Keratinocyte (primary cell): ENCODE data around the gene LRIT3. TPM values are rescaled to one million over a fixed set of nuclear protein-coding genes. Genes with fewer than 3 reads are reported as not detected.

Experiments
- DNase-seq: peaks from one replicate; pipeline ENCODE4 v3.0.0-alpha.2; 2011; ENCODE audit warnings: low read depth, missing footprints, low spot score
- FAIRE-seq: peaks from 2 replicates; lab custom pipeline; 2011; peaks lifted over from hg19 to GRCh38; lab: Jason Lieb, UNC
- H2AFZ ChIP-seq: 2 replicates; pipeline ENCODE4 v1.6.0; 2012; ENCODE audit warnings: low read length, control low read depth, inconsistent platforms; ENCODE audit not compliant: control insufficient read depth
- H3K27ac ChIP-seq: 2 replicates; pipeline ENCODE4 v1.5.1; 2011; ENCODE audit warnings: low read length; ENCODE audit not compliant: control insufficient read depth, insufficient read depth
- H3K27me3 ChIP-seq: 3 replicates; pipeline ENCODE4 v1.6.0; 2011; ENCODE audit warnings: low read length; ENCODE audit not compliant: control insufficient read depth, insufficient read depth; ENCODE audit errors: extremely low read depth
- H3K36me3 ChIP-seq, 2 experiments: 2 replicates in 1 of 2; 3 replicates in 1 of 2; pipeline ENCODE4 v1.5.1; 2011; ENCODE audit warnings: low read length in 2 of 2, mild to moderate bottlenecking in 1 of 2; ENCODE audit not compliant: control insufficient read depth in 2 of 2, insufficient read depth in 2 of 2; ENCODE audit errors: extremely low read depth in 1 of 2
- H3K4me1 ChIP-seq: 3 replicates; pipeline ENCODE4 v1.5.1; 2011; ENCODE audit warnings: low read length; ENCODE audit not compliant: control insufficient read depth, insufficient read depth; ENCODE audit errors: extremely low read depth
- H3K4me2 ChIP-seq: 3 replicates; pipeline ENCODE4 v1.6.0; 2011; ENCODE audit warnings: low read depth, low read length; ENCODE audit not compliant: control insufficient read depth, insufficient read depth; ENCODE audit errors: extremely low read depth
- H3K4me3 ChIP-seq, 3 experiments: fragments of 200-600 bp in 1 of 3; sonication (generic) in 1 of 3; 2 replicates in 2 of 3; 3 replicates in 1 of 3; pipeline ENCODE4 v1.5.1; 2011 to 2016; ENCODE audit warnings: low read length in 3 of 3, mild to moderate bottlenecking in 3 of 3, control low read depth in 2 of 3, inconsistent platforms in 1 of 3, low read depth in 1 of 3, mixed read lengths in 1 of 3, mixed run types in 1 of 3, moderate library complexity in 1 of 3; ENCODE audit not compliant: control insufficient read depth in 2 of 3, insufficient read depth in 2 of 3; ENCODE audit errors: extremely low read depth in 1 of 3
- H3K79me2 ChIP-seq: 2 replicates; pipeline ENCODE4 v1.6.0; 2012; ENCODE audit warnings: low read length; ENCODE audit not compliant: control insufficient read depth, insufficient read depth
- H3K9ac ChIP-seq: 3 replicates; pipeline ENCODE4 v1.6.0; 2011; ENCODE audit warnings: low read length; ENCODE audit not compliant: control insufficient read depth, insufficient read depth; ENCODE audit errors: extremely low read depth
- H3K9me1 ChIP-seq: 3 replicates; pipeline ENCODE4 v1.6.0; 2011; ENCODE audit warnings: low read length; ENCODE audit not compliant: control insufficient read depth, insufficient read depth; ENCODE audit errors: extremely low read depth
- H3K9me3 ChIP-seq: 2 replicates; pipeline ENCODE4 v1.5.1; 2012; ENCODE audit warnings: low read depth, low read length; ENCODE audit not compliant: control insufficient read depth
- H4K20me1 ChIP-seq: 3 replicates; pipeline ENCODE4 v1.6.0; 2011; ENCODE audit warnings: low read length; ENCODE audit not compliant: control insufficient read depth, insufficient read depth; ENCODE audit errors: extremely low read depth
- EZH2 ChIP-seq: IDR thresholded peaks from one replicate; pipeline ENCODE4 v1.6.1; 2012; ENCODE audit warnings: inconsistent platforms, mild to moderate bottlenecking, low read length, moderate library complexity
- dilution Hi-C: fragments of 300-500 bp; cut with MboI; formaldehyde crosslinking; loops from one replicate; pipeline ENCODE4 v1.7.0; 2020; ENCODE audit warnings: low sequenced_read_pairs; ENCODE audit not compliant: extremely low pct_ligation_motif_present
- polyA plus RNA-seq, 5 experiments: library from polyadenylated mRNA; depleted of rRNA in 3 of 5; stranded (reverse) in 3 of 5; stranded (forward) in 1 of 5; unstranded in 1 of 5; fragments of >200 nt; gene quantifications; 1 replicate in 1 of 5; 2 replicates in 3 of 5; 3 replicates in 1 of 5; pipeline versions ENCODE4 v1.2.1 to v1.2.3, GENCODE V29; 2011 to 2012; ENCODE audit warnings: missing spikeins in 2 of 5, low read depth in 1 of 5, low replicate concordance in 1 of 5
- TF ChIP-seq, protein P1 (sequence below), 3 experiments: IDR thresholded peaks in 1 of 3; conservative IDR thresholded peaks in 1 of 3; optimal IDR thresholded peaks in 1 of 3; 2 replicates in 2 of 3; 3 replicates in 1 of 3; pipeline versions ENCODE3 to v1.5.1; 2011; ENCODE audit warnings: low read length in 3 of 3, mild to moderate bottlenecking in 3 of 3, moderate library complexity in 2 of 3, control low read depth in 1 of 3, inconsistent platforms in 1 of 3; ENCODE audit not compliant: insufficient read depth in 2 of 3; ENCODE audit errors: extremely low read depth in 1 of 3

Gene LRIT3
- polyA plus RNA-seq, 1 donor (not counting 4 experiments of a cell fraction or from before 2014, with no cell fraction given), result 0.09 TPM

DNA sequence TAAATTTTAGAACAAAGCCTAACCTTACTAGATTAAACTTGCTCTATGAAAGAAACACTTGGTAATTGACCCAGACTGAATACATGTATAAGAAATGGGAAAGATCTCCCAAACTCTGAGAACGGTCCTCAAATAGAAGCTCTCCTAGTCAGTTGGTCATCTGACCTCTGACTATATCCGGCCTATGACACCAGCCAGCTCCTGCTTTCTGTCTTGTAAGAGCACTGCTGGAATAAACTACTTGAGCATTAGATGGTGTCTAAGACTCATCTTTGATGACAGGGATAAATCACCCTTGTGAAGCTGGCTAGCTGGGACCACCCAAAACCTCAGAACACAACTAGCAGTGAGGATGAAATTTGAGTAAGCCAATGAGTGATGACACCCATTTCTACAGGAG is 24.2 kb downstream of the LRIT3 start:
- H3K9me3 ChIP-seq, result no peaks in the 10 kb centered on the region
- dilution Hi-C loops, result no loop called here
- no peaks in the 10 kb centered on the region for H3K9me1 ChIP-seq
- FAIRE-seq (no peak), DNase-seq (no peak)
- H3K27me3 ChIP-seq, result no peaks in the 10 kb centered on the region
- no peak overlapping the region for H3K9ac ChIP-seq
- no peaks in the 10 kb centered on the region for H3K36me3 ChIP-seq
- H3K4me2 ChIP-seq, result no peak overlapping the region
- no peak overlapping the region for H3K27ac ChIP-seq
- H4K20me1 ChIP-seq, result no peaks in the 10 kb centered on the region
- no peak overlapping the region for H3K4me3 ChIP-seq
- peaks cover 16% of the 10 kb centered on the region for H3K4me1 ChIP-seq
- TF ChIP-seq, protein P1, sequence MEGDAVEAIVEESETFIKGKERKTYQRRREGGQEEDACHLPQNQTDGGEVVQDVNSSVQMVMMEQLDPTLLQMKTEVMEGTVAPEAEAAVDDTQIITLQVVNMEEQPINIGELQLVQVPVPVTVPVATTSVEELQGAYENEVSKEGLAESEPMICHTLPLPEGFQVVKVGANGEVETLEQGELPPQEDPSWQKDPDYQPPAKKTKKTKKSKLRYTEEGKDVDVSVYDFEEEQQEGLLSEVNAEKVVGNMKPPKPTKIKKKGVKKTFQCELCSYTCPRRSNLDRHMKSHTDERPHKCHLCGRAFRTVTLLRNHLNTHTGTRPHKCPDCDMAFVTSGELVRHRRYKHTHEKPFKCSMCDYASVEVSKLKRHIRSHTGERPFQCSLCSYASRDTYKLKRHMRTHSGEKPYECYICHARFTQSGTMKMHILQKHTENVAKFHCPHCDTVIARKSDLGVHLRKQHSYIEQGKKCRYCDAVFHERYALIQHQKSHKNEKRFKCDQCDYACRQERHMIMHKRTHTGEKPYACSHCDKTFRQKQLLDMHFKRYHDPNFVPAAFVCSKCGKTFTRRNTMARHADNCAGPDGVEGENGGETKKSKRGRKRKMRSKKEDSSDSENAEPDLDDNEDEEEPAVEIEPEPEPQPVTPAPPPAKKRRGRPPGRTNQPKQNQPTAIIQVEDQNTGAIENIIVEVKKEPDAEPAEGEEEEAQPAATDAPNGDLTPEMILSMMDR (optimal IDR thresholded peaks at IDR 0.05 in 1 of 3, IDR thresholded peaks at IDR 0.05 in 1 of 3, conservative IDR thresholded peaks at IDR 0.05 in 1 of 3; ENCODE audit: extremely low read depth in 1 of 3, insufficient read depth in 2 of 3, low read length in 3 of 3), result no peak
- TF ChIP-seq EZH2, result no peak
- no peaks in the 10 kb centered on the region for H3K79me2 ChIP-seq
- H2AFZ ChIP-seq, result no peak overlapping the region

GRCh38 chr4:109872950-109873656 is 25.2 kb downstream of the LRIT3 start:
- no peaks in the 10 kb centered on the region for H3K79me2 ChIP-seq
- peaks cover 16% of the 10 kb centered on the region for H3K4me1 ChIP-seq
- no peaks in the 10 kb centered on the region for H3K27me3 ChIP-seq
- H3K36me3 ChIP-seq, result no peaks in the 10 kb centered on the region
- DNase-seq, result no peak
- H3K4me3 ChIP-seq, result no peak overlapping the region
- no peak overlapping the region for H2AFZ ChIP-seq
- no peaks in the 10 kb centered on the region for H4K20me1 ChIP-seq
- H3K9ac ChIP-seq, result no peak overlapping the region
- H3K27ac ChIP-seq, result peak overlapping the region; percentile 10
- dilution Hi-C loops, result no loop called here
- no peaks in the 10 kb centered on the region for H3K9me3 ChIP-seq
- TF ChIP-seq, protein P1 (optimal IDR thresholded peaks at IDR 0.05 in 1 of 3, IDR thresholded peaks at IDR 0.05 in 1 of 3, conservative IDR thresholded peaks at IDR 0.05 in 1 of 3; ENCODE audit: extremely low read depth in 1 of 3, insufficient read depth in 2 of 3, low read length in 3 of 3), result no peak
- TF ChIP-seq EZH2, result no peak
- FAIRE-seq, result no peak
- H3K9me1 ChIP-seq, result no peaks in the 10 kb centered on the region
- no peak overlapping the region for H3K4me2 ChIP-seq
